ENCODE measurements around the gene CHM. TPM values are rescaled to one million over a fixed set of nuclear protein-coding genes. Genes with fewer than 3 reads are reported as not detected.

CHM gene
- total and polyA plus RNA-seq, 2 experiments from 2014 or later = 11.6 to 24.8 TPM

DNA sequence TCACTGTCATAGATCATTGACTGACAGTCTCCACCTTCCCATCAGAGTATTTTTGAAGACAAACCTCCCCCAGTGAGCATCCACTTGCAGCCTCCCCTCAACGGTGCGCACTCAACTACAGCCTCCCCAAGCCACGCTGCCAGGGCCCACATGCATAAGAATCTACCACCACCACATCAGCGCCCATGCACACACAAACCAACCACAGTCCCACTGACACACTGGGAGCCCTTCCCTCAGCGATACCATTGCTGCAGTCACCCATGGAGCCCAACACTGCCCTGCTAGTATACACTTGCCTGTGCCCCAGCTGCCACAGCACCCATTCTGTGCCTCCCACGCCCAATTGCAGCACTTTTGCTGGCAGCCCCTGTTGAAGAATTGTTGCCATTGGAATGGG lies 132.9 kb downstream of the CHM start:
- H3K27ac ChIP-seq = no peak overlapping the region
- H4K20me1 ChIP-seq (ENCODE audit: insufficient read depth, poor library complexity, severe bottlenecking) = no peaks in the 10 kb centered on the region
- H3K4me1 ChIP-seq (ENCODE audit: insufficient read depth) = no peaks in the 10 kb centered on the region
- H3K4me3 ChIP-seq = no peak overlapping the region
- no peak for DNase-seq (ENCODE audit: low spot score)
- no peaks in the 10 kb centered on the region for H3K9me2 ChIP-seq (replicated peaks; ENCODE audit: insufficient read depth)
- no peak overlapping the region for H3K4me2 ChIP-seq
- WGBS (ENCODE audit: low lambda C conversion rate, missing lambda C conversion rate) = 81% methylated on average over 6 of the region's 6 CpGs
- no peaks in the 10 kb centered on the region for H3K36me3 ChIP-seq (replicated peaks; ENCODE audit: insufficient read depth, low read depth)
- TF ChIP-seq, protein P1, sequence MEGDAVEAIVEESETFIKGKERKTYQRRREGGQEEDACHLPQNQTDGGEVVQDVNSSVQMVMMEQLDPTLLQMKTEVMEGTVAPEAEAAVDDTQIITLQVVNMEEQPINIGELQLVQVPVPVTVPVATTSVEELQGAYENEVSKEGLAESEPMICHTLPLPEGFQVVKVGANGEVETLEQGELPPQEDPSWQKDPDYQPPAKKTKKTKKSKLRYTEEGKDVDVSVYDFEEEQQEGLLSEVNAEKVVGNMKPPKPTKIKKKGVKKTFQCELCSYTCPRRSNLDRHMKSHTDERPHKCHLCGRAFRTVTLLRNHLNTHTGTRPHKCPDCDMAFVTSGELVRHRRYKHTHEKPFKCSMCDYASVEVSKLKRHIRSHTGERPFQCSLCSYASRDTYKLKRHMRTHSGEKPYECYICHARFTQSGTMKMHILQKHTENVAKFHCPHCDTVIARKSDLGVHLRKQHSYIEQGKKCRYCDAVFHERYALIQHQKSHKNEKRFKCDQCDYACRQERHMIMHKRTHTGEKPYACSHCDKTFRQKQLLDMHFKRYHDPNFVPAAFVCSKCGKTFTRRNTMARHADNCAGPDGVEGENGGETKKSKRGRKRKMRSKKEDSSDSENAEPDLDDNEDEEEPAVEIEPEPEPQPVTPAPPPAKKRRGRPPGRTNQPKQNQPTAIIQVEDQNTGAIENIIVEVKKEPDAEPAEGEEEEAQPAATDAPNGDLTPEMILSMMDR (IDR thresholded peaks at IDR 0.05; ENCODE audit: poor library complexity) = no peak
- no peak for TF ChIP-seq EZH2phosphoT487 (IDR thresholded peaks at IDR 0.05; ENCODE audit: low read depth, severe bottlenecking, unreplicated experiment)
- no peak for TF ChIP-seq EZH2 (IDR thresholded peaks at IDR 0.05; ENCODE audit: borderline replicate concordance)
- peaks cover 5% of the 10 kb centered on the region for H3K79me2 ChIP-seq
- H3K9me3 ChIP-seq (ENCODE audit: low read depth) = no peaks in the 10 kb centered on the region
- no peaks in the 10 kb centered on the region for H3K27me3 ChIP-seq
- no peak overlapping the region for H2AFZ ChIP-seq

DNA sequence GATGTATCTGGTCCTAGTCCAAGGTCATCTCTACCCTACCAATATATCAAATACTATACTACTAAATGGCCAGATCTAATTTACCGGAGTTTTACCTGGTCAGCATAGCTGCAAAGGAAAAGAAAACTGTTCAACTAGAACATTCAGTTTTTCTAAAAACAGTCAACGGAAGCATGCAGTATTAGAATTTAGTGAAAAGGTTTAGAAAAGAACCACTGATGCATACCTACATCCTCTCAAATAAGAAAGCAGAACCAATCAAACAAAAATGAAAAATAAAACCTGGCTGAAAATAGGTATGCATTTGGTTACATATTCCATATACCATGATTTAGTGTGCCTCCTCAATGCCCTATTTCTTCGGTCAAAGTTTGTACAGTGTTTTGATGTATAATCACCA lies 140.0 kb downstream of the CHM start:
- Histone ChIP-seq H4K20me1 (ENCODE audit: insufficient read depth, poor library complexity, severe bottlenecking) (no peaks in the 10 kb centered on the region), H2AFZ (no peak overlapping the region), H3K4me3 (no peak overlapping the region), H3K4me2 (no peak overlapping the region), H3K79me2 (no peaks in the 10 kb centered on the region), H3K4me1 (ENCODE audit: insufficient read depth) (no peaks in the 10 kb centered on the region), H3K27ac (no peak overlapping the region), H3K36me3 (replicated peaks; ENCODE audit: insufficient read depth, low read depth) (no peaks in the 10 kb centered on the region), H3K27me3 (no peaks in the 10 kb centered on the region), H3K9me2 (replicated peaks; ENCODE audit: insufficient read depth) (no peaks in the 10 kb centered on the region), H3K9me3 (ENCODE audit: low read depth) (no peaks in the 10 kb centered on the region)
- DNase-seq (ENCODE audit: low spot score) = no peak
- WGBS (ENCODE audit: low lambda C conversion rate, missing lambda C conversion rate) = 93% methylated on average over 3 of the region's 3 CpGs
- no peak for TF ChIP-seq EZH2 (IDR thresholded peaks at IDR 0.05; ENCODE audit: borderline replicate concordance)
- no peak for TF ChIP-seq EZH2phosphoT487 (IDR thresholded peaks at IDR 0.05; ENCODE audit: low read depth, severe bottlenecking, unreplicated experiment)
- TF ChIP-seq, protein P1 (IDR thresholded peaks at IDR 0.05; ENCODE audit: poor library complexity) = no peak

DNA sequence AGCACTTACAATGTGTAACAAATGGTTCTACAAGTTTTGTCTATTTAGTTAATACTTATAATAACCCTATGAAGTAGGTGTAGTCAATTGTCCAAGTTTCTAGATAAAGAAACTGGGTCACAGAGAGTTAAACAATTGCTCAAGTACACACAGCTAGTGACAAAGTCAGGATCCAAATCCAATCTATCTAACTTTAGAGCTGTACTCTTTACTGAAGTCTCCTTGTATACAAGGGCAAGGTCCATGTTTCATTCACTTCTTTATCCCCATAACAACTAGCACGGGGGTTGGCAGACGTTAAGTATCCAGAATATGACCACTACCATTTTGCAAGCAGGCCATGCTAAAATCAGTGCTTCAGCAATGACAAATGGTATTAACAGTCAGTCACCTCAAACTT lies 141.0 kb downstream of the CHM start:
- Histone ChIP-seq H3K9me2 (replicated peaks; ENCODE audit: insufficient read depth) (no peaks in the 10 kb centered on the region), H4K20me1 (ENCODE audit: insufficient read depth, poor library complexity, severe bottlenecking) (no peaks in the 10 kb centered on the region), H3K9me3 (ENCODE audit: low read depth) (no peaks in the 10 kb centered on the region), H2AFZ (no peak overlapping the region), H3K4me3 (no peak overlapping the region), H3K36me3 (replicated peaks; ENCODE audit: insufficient read depth, low read depth) (no peaks in the 10 kb centered on the region), H3K27ac (no peak overlapping the region), H3K4me1 (ENCODE audit: insufficient read depth) (no peaks in the 10 kb centered on the region), H3K79me2 (no peaks in the 10 kb centered on the region), H3K4me2 (no peak overlapping the region), H3K27me3 (no peaks in the 10 kb centered on the region)
- TF ChIP-seq, protein P1 (IDR thresholded peaks at IDR 0.05; ENCODE audit: poor library complexity) = no peak
- TF ChIP-seq EZH2phosphoT487 (IDR thresholded peaks at IDR 0.05; ENCODE audit: low read depth, severe bottlenecking, unreplicated experiment) = no peak
- no peak for TF ChIP-seq EZH2 (IDR thresholded peaks at IDR 0.05; ENCODE audit: borderline replicate concordance)
- 65% methylated on average over 2 of the region's 2 CpGs for WGBS (ENCODE audit: low lambda C conversion rate, missing lambda C conversion rate)
- no peak for DNase-seq (ENCODE audit: low spot score)

DNA sequence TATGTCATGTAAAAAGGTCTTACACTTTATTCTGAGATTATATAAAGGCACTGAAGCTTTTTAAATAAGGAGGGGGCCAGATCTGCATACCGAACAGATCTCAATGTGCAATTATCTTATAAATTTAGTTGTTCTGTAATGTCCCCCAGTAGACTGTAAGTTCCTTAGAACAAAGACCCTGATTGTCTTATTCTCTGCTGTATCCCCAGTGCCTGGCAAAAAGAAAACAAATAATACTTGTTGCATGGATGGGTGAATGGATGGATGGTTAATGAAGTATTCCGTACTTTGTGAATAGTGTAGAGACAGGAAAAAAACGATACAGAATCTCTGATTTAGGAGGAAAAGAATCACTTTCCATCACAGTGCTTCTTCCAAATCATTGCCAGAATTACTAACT lies 141.5 kb downstream of the CHM start:
- Histone ChIP-seq H4K20me1 (ENCODE audit: insufficient read depth, poor library complexity, severe bottlenecking) (no peaks in the 10 kb centered on the region), H3K9me3 (ENCODE audit: low read depth) (no peaks in the 10 kb centered on the region), H3K27ac (no peak overlapping the region), H3K36me3 (replicated peaks; ENCODE audit: insufficient read depth, low read depth) (no peaks in the 10 kb centered on the region), H2AFZ (no peak overlapping the region), H3K27me3 (no peaks in the 10 kb centered on the region), H3K4me2 (no peak overlapping the region), H3K4me1 (ENCODE audit: insufficient read depth) (no peaks in the 10 kb centered on the region), H3K9me2 (replicated peaks; ENCODE audit: insufficient read depth) (no peaks in the 10 kb centered on the region), H3K4me3 (no peak overlapping the region), H3K79me2 (no peaks in the 10 kb centered on the region)
- WGBS (ENCODE audit: low lambda C conversion rate, missing lambda C conversion rate) = 77% methylated on average over 3 of the region's 3 CpGs
- DNase-seq (ENCODE audit: low spot score) = no peak
- TF ChIP-seq, protein P1 (IDR thresholded peaks at IDR 0.05; ENCODE audit: poor library complexity) = no peak

Measured in hepatocyte (in vitro differentiated cells).